GM12878 (cell line): ENCODE results near the gene BPI. TPM values are rescaled to one million over a fixed set of nuclear protein-coding genes. Genes with fewer than 3 reads are reported as not detected.

ENCODE experiments used
- ATAC-seq: fragments of 200-7000 bp; cut with Tn5 transposase; 3 replicates; pipeline ENCODE4 v1.9.1; 2020; ENCODE audit warnings: mild to moderate bottlenecking, moderate library complexity
- BruUV-seq: library from RNA; stranded (reverse); fragments of 400-500 nt; replicated peaks from 2 replicates; lab custom pipeline; 2021; lab: Mats Ljungman, UMichigan
- CTCF ChIA-PET: fragments of 300-600 bp; sonication (Branson Sonifier 250); formaldehyde crosslinking; extraction: SDS; loops from one replicate; lab custom pipeline; 2021; ENCODE audit warnings: inconsistent platforms; lab: Yijun Ruan, JAX
- POLR2A ChIA-PET: fragments of 350-600 bp; formaldehyde crosslinking; extraction: SDS; loops from one replicate; lab custom pipeline; 2021; ENCODE audit warnings: inconsistent platforms; lab: Charles Lee
- RAD21 ChIA-PET: fragments of 300-600 bp; sonication (Branson Sonifier 250); formaldehyde crosslinking; loops from one replicate; lab custom pipeline; 2023; ENCODE audit warnings: antibody characterized with exemption; ENCODE audit not compliant: unreplicated experiment; lab: Charles Lee
- SMC1A ChIA-PET: fragments of 300-600 bp; sonication (Branson Sonifier 250); formaldehyde crosslinking; loops from one replicate; lab custom pipeline; 2023; ENCODE audit not compliant: unreplicated experiment, uncharacterized antibody; lab: Charles Lee
- DNase-seq: peaks from one replicate; pipeline ENCODE4 v3.0.0-alpha.2; 2011; ENCODE audit warnings: low read depth, low spot score
- FAIRE-seq: peaks from 3 replicates; lab custom pipeline; 2011; peaks lifted over from hg19 to GRCh38; lab: Jason Lieb, UNC
- H2AFZ ChIP-seq: 2 replicates; pipeline ENCODE4 v1.6.0; 2011; ENCODE audit warnings: low read depth, low read length, control low read depth; ENCODE audit not compliant: control insufficient read depth
- H3K27ac ChIP-seq: 2 replicates; pipeline ENCODE4 v1.5.1; 2011; ENCODE audit warnings: control low read depth; ENCODE audit not compliant: control insufficient read depth, insufficient read depth
- H3K27me3 ChIP-seq, 2 experiments: replicated peaks in 1 of 2; 2 replicates each; pipeline versions ENCODE4 v1.6.0 to v1.6.1; 2011; ENCODE audit warnings: low read length in 1 of 2; ENCODE audit not compliant: control insufficient read depth in 2 of 2, insufficient read depth in 2 of 2
- H3K36me3 ChIP-seq, 2 experiments: 2 replicates each; pipeline ENCODE4 v1.5.1; 2011; ENCODE audit warnings: low read length in 1 of 2; ENCODE audit not compliant: control insufficient read depth in 2 of 2, insufficient read depth in 2 of 2
- H3K4me1 ChIP-seq: 2 replicates; pipeline ENCODE4 v1.6.1; 2011; ENCODE audit warnings: mild to moderate bottlenecking, low read length, moderate library complexity, mixed read lengths; ENCODE audit not compliant: control insufficient read depth, insufficient read depth
- H3K4me2 ChIP-seq: 2 replicates; pipeline ENCODE4 v1.6.0; 2011; ENCODE audit warnings: control low read depth; ENCODE audit not compliant: control insufficient read depth, insufficient read depth
- H3K4me3 ChIP-seq: fragments of 200-600 bp; sonication (generic); 2 replicates; pipeline ENCODE4 v1.5.1; 2016
- H3K79me2 ChIP-seq: 2 replicates; pipeline ENCODE4 v1.6.0; 2011; ENCODE audit warnings: low read length; ENCODE audit not compliant: control insufficient read depth, insufficient read depth
- H3K9ac ChIP-seq: 2 replicates; pipeline ENCODE4 v1.8.0; 2011; ENCODE audit warnings: low read length, control low read depth, mixed read lengths; ENCODE audit not compliant: control insufficient read depth, insufficient read depth
- H3K9me3 ChIP-seq: replicated peaks from 3 replicates; pipeline ENCODE4 v1.5.1; 2011; ENCODE audit warnings: mild to moderate bottlenecking, low read length; ENCODE audit not compliant: control insufficient read depth, insufficient read depth
- H4K20me1 ChIP-seq: 2 replicates; pipeline ENCODE4 v1.6.0; 2011; ENCODE audit not compliant: control insufficient read depth, insufficient read depth
- BMI1 ChIP-seq: fragments of 450-650 bp; IDR thresholded peaks from 2 replicates; pipeline ENCODE4 v1.6.1; 2016; ENCODE audit warnings: mild to moderate bottlenecking, moderate library complexity, borderline replicate concordance
- CBX5 ChIP-seq: sonication (generic); IDR thresholded peaks from 2 replicates; pipeline ENCODE4 v1.6.1; 2016; ENCODE audit warnings: low read depth, moderate library complexity, mild to moderate bottlenecking, inconsistent platforms
- DPF2 ChIP-seq: fragments of 450-650 bp; IDR thresholded peaks from 2 replicates; pipeline ENCODE4 v1.6.1; 2017; ENCODE audit warnings: mild to moderate bottlenecking
- FOS ChIP-seq: IDR thresholded peaks from 3 replicates; pipeline ENCODE4 v1.6.1; 2011; ENCODE audit warnings: borderline replicate concordance; ENCODE audit not compliant: insufficient read length; ENCODE audit errors: extremely low read depth
- IKZF1 ChIP-seq: fragments of 450-650 bp; conservative IDR thresholded peaks from 2 replicates; pipeline ENCODE4 v1.6.1; 2017; ENCODE audit warnings: antibody characterized with exemption, mild to moderate bottlenecking
- IRF3 ChIP-seq: fragments of 450-650 bp; IDR thresholded peaks from 2 replicates; pipeline ENCODE4 v1.6.1; 2014; ENCODE audit warnings: mild to moderate bottlenecking
- MEF2A ChIP-seq: IDR thresholded peaks from 2 replicates; pipeline ENCODE4 v1.6.1; 2011; ENCODE audit warnings: low read depth, mild to moderate bottlenecking, low read length, moderate library complexity; ENCODE audit not compliant: insufficient read depth
- NR2C1 ChIP-seq: fragments of 450-650 bp; IDR thresholded peaks from 2 replicates; pipeline ENCODE4 v1.6.1; 2017; ENCODE audit warnings: antibody characterized with exemption, mild to moderate bottlenecking, moderate library complexity
- NR2C2 ChIP-seq: IDR thresholded peaks from 2 replicates; pipeline ENCODE4 v1.6.1; 2011; ENCODE audit warnings: borderline replicate concordance, low read depth; ENCODE audit not compliant: control insufficient read depth, insufficient read length
- PAX5 ChIP-seq: IDR thresholded peaks from 2 replicates; pipeline ENCODE4 v1.6.1; 2011; ENCODE audit warnings: low read depth, low read length, borderline replicate concordance
- POLR2A ChIP-seq: IDR thresholded peaks from 2 replicates; pipeline ENCODE4 v1.6.1; 2011; ENCODE audit warnings: low read depth, mild to moderate bottlenecking, low read length
- SIX5 ChIP-seq: IDR thresholded peaks from 2 replicates; pipeline ENCODE4 v1.6.1; 2011; ENCODE audit warnings: mild to moderate bottlenecking, low read depth, low read length, moderate library complexity; ENCODE audit not compliant: severe bottlenecking
- TARDBP ChIP-seq: IDR thresholded peaks from 2 replicates; pipeline ENCODE4 v1.6.1; 2016; ENCODE audit warnings: borderline replicate concordance
- ZNF592 ChIP-seq: fragments of 450-650 bp; IDR thresholded peaks from 2 replicates; pipeline ENCODE4 v1.6.1; 2017; ENCODE audit warnings: mild to moderate bottlenecking, moderate library complexity
- ZSCAN29 ChIP-seq: fragments of 450-650 bp; IDR thresholded peaks from 2 replicates; pipeline ENCODE4 v1.6.1; 2017; ENCODE audit warnings: mild to moderate bottlenecking, moderate library complexity
- WGBS: methylation state at CpG from one replicate; pipeline ENCODE4 v1.1.6; 2016; ENCODE audit warnings: low lambda C conversion rate; ENCODE audit not compliant: insufficient replicate concordance, insufficient coverage; ENCODE audit errors: missing lambda C conversion rate; 5-methylcytosine and 5-hydroxymethylcytosine counted together
- in situ Hi-C: fragments of 300-500 bp; cut with MboI; formaldehyde crosslinking; loops from 9 replicates; pipeline ENCODE4 v1.14.3; 2018; ENCODE audit warnings: mixed read lengths
- intact Hi-C: fragments of 100-400 bp; cut with micrococcal nuclease; formaldehyde crosslinking; loops from one replicate; pipeline ENCODE4 v1.14.2; 2022; ENCODE audit not compliant: unreplicated experiment
- polyA plus RNA-seq, 11 experiments: library from polyadenylated mRNA; depleted of rRNA in 4 of 11; unstranded in 6 of 11; stranded (reverse) in 5 of 11; fragments of >200 nt; fragmentation: Nextera tagmentation in 4 of 11; fragmentation: Illumina TruSeq in 1 of 11; extraction: Ambion mirVana in 4 of 11; extraction: Trizol in 1 of 11; gene quantifications; 1 replicate in 1 of 11; 2 replicates in 10 of 11; pipeline versions ENCODE4 v1.2.1 to v1.2.3, GENCODE V29; 2011 to 2016; ENCODE audit warnings: inconsistent platforms in 2 of 11, missing spikeins in 2 of 11, low read depth in 1 of 11
- total RNA-seq, 4 experiments: library from RNA; depleted of rRNA in 3 of 4; stranded (reverse); fragments of >200 nt in 3 of 4; fragmentation: Illumina TruSeq in 1 of 4; extraction: Trizol in 1 of 4; gene quantifications; 2 replicates each; pipeline versions ENCODE4 v1.2.1 to v1.2.3, GENCODE V29; 2013 to 2021

BPI gene
- total and polyA plus RNA-seq, 10 of the 15 experiments (the other 5 are each of a cell fraction or from before 2014, with no cell fraction given): not detected

GRCh38 chr20:38344107-38344701, 40.2 kb downstream of the BPI start:
- ATAC-seq: no peak
- H3K27ac ChIP-seq: no peak overlapping the region
- TF ChIP-seq NR2C2 (no peak), BMI1 (no peak), DPF2 (no peak), IRF3 (no peak), ZSCAN29 (no peak), POLR2A (no peak)
- TF ChIP-seq, all 136 proteins: peak for 0
- Histone ChIP-seq H3K4me2 (no peak overlapping the region), H4K20me1 (no peaks in the 10 kb centered on the region), H2AFZ (no peak overlapping the region), H3K27me3 (peaks cover 2 to 3% of the 10 kb centered on the region in 2 experiments; a peak in 2 of 4 replicates), H3K4me1 (no peaks in the 10 kb centered on the region), H3K4me3 (no peak overlapping the region), H3K9ac (no peak overlapping the region), H3K79me2 (no peaks in the 10 kb centered on the region), H3K9me3 (no peaks in the 10 kb centered on the region; the same call in 2 of the 3 replicates), H3K36me3 (no peaks in the 10 kb centered on the region)
- ChIA-PET RAD21 (no interaction called here), POLR2A (no interaction called here), SMC1A (no interaction called here), CTCF (no interaction called here)
- in situ Hi-C loops (no loop called here), intact Hi-C loops (no loop called here)
- 3% methylated on average over 5 of the region's 5 CpGs for WGBS
- DNase-seq (no peak), FAIRE-seq (no peak)
- BruUV-seq: no TSS peak

GRCh38 chr20:38345643-38346042, 41.7 kb downstream of the BPI start:
- ChIA-PET SMC1A (no interaction called here), POLR2A (no interaction called here), CTCF (no interaction called here), RAD21 (no interaction called here)
- Histone ChIP-seq H3K4me2 (no peak overlapping the region), H3K4me3 (no peak overlapping the region), H3K9ac (no peak overlapping the region), H4K20me1 (no peaks in the 10 kb centered on the region), H3K27me3 (peaks cover 3 to 6% of the 10 kb centered on the region in 2 experiments; a peak in 3 of 4 replicates), H3K36me3 (no peaks in the 10 kb centered on the region), H3K27ac (no peak overlapping the region), H3K9me3 (no peaks in the 10 kb centered on the region), H3K4me1 (no peaks in the 10 kb centered on the region), H3K79me2 (no peaks in the 10 kb centered on the region), H2AFZ (no peak overlapping the region)
- ATAC-seq (no peak), FAIRE-seq (no peak), DNase-seq (no peak)
- intact Hi-C loops (no loop called here), in situ Hi-C loops (no loop called here)
- BruUV-seq: no TSS peak
- 0% methylated on average over 2 of the region's 2 CpGs for WGBS
- no peak for TF ChIP-seq CBX5
- TF ChIP-seq NR2C1: no peak
- no peak for TF ChIP-seq TARDBP
- TF ChIP-seq IKZF1: no peak
- no peak for TF ChIP-seq SIX5
- TF ChIP-seq PAX5: no peak
- no peak for TF ChIP-seq ZNF592
- no peak for TF ChIP-seq FOS
- TF ChIP-seq MEF2A: no peak
